T1000 (cell line): ENCODE measurements around the gene YWHAG.
"Not testable (repeated sequence)": the region's sequence is repeated elsewhere in the genome, so short reads cannot be mapped to it uniquely, and the experiment has no call there.

ENCODE experiments used
- DNase-seq: peaks from one replicate; lab custom pipeline; 2025; ENCODE audit warnings: mixed read lengths; lab: John Stamatoyannopoulos, UW

YWHAG gene

GRCh38 chr7:76358481-76359110 lies at the start of gene YWHAG:
Gene YWHAG, minus strand, starts transcription at chr7:76358991. Its CDS starts 183 bp downstream, at chr7:76358808.
- DNase-seq: peak; percentile 94

GRCh38 chr7:76408121-76408560 lies 49.4 kb upstream of the YWHAG start:
- DNase-seq: no peak

DNA sequence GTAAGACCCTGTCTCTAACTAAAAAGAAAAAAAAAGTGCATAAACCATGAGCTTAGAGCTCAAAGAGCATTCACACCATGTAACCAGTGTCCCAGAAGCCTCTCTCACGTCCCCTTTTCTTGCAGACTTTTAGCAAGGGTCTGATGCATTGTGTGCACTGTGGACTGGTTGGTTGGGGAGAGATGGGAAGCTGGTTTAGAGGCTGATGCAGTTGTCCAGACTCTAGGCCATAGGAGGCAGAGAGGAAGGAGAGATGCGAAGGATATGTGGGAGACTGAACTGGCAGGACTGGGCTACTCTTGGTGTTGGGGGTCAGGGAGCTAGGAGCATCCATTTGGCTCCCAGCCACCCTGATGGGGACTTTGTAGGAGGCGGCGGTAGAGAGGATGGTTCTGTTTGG lies 48.9 kb upstream of the YWHAG start:
- DNase-seq: no peak

DNA sequence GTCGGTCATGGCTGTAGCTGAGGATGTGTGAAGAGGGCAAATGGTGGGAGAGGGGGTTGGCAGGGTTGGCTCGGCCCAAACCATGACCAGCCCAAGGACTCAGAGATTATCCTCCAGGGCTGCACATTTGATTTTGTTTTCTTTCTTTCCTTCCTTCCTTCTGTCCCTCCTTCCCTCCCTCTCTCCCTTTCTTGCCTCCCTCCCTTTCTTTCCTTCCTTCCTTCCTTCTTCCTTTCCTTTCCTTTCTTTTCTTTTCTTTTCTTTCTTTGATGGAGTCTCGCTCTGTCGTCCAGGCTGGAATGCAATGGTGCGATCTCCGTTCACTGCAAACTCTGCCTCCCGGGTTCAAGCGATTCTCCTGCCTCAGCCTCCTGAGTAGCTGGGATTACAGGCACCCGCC lies 46.9 kb upstream of the YWHAG start:
- DNase-seq: no peak

DNA sequence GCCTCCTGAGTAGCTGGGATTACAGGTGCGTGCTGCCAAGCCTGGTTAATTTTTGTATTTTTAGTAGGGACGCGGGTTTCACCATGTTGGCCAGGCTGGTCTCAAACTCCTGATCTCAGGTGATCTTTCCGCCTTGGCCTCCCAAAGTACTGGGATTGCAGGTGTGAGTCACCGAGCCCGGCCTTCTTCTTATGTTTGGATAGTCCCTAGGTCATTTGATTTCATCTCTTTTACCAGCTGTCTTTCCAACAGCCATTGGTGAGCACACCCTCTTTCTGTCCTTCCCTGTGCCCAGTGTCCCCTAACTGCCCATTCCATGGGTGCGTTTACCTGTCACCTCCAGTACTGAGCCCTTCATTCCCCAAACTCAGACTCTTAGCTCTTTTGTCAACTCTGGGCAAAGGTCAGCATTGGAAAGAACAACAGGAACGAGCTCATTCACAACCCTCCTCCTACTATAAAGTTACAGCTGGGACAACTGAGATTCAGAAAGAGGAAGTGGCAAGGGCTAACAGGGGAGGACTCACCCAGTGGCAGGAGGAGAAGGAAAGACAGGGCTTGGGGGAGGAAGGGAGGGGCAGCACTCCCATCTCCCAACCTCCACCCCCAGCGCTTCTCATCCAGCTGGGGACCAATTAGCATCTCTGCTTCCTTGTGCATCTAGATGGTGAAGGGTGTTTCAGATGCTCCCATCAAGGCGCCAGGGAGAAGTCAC lies 45.1 kb upstream of the YWHAG start:
- no peak for DNase-seq

- DNase-seq: not testable (repeated sequence)
Observed at GRCh38 chr7:76403097-76403496, 44.3 kb upstream of the YWHAG start.

GRCh38 chr7:76400248-76400647 lies 41.5 kb upstream of the YWHAG start:
- DNase-seq: no peak

DNA sequence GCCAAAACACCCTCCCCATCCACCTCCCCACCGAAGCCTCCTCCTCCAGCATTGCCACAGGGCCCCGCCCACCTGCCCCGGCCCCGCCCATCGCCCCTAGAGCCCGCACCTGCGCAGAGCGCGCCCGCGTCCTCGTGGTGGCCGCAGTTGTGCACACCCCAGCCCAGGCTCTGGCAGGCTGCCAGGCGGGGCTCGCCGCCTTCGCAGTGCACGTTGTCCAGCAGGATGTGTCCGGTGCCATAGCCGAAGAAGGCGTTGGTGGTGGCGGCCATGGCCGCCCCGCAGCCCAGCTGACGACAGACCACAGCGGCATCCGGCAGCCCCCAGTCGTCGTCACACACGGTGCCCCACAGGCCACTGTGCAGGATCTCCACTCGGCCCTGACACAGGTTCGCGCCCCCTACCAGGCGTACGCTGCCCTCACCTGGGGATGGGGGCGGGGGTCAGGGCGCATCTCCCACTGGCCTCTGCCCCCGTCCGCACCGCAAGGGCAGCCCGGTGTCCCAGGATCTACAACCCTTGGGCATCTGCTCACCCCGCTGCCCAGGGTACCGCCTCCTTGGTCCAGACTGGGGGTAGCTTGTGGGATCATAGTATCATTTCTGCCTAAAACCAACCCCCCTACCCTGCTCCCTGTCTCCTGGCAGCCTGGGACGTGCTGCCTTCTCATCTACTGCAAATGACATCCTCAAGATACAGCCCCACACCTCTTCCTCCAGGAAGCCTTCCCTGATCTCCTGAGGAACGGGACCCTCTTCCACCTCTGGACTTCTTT lies 38.8 kb upstream of the YWHAG start:
- DNase-seq: peak; percentile 28

DNA sequence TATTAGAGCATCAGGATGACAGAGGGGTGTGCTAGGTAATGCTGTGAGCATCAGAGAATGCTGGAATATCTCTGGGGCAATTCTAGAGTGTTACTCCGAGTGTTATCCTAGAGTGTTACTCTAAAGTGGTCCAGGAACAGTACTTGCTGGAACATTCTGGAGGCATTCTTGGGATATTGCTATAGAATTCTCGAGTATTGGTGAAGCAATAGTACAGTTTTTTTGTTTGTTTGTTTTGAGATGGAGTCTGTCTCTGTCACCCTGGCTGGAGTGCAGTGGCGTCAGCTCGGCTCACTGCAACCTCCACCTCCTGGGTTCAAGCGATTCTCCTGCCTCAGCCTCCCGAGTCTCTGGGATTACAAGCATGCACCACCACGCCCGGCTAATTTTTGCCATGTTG lies 38.1 kb upstream of the YWHAG start:
- DNase-seq: no peak

DNA sequence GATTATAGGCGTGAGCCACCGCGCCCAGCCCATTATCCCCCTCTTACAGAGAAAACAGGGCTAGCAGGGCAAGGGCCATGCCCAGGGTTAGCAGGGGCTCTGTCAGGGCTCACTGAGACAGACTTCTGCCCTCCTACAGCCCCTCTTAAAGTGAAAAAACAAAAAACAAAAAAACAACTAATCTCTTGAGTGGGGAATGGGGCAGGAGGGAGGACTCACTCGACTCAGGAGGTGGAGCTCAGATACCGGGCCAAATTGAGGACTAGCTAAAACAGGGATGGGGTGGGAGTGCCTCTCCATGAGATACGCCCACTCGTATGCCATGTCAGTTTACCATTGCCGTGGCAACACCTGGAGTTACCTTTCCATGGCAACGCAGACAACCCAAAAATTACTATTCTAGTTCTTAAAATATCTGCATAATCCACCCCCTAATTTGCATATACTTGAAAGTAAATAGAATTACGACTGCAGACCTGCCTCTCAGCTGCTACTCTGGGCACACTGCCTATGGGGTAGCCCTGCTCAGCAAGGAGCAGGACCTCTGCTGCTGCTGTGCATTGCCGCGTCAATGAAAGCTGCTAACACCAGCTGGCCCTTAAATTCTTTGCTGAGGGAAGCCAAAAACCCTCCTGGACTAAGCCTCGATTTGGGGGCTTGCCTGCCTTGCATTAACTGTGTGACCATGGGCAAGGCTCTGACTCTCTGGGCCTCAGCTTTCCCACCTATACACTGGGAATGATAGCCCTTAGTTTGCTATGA lies 37.4 kb upstream of the YWHAG start:
- DNase-seq: no peak

GRCh38 chr7:76395605-76395964 lies 36.8 kb upstream of the YWHAG start:
- not testable (repeated sequence) for DNase-seq

DNA sequence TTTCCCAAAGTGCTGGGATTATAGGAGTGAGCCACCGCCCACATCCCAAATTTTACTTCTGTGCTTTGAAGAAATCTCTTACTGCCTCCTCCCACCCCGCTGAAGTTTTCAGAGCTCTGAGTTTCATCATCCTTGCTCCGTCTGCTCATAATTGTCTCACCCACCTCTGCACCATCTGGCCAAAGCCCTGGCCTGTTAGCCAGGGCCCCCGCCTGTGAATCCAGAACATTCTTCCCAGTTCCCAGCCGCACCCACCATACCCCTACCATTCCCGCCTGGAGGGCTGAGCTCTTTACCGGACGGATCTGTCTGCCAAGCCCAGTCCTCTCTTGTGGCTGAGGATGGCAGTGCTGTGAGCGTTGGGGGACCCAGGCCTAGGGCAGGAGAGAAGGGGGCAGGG lies 36.2 kb upstream of the YWHAG start:
- no peak for DNase-seq

DNA sequence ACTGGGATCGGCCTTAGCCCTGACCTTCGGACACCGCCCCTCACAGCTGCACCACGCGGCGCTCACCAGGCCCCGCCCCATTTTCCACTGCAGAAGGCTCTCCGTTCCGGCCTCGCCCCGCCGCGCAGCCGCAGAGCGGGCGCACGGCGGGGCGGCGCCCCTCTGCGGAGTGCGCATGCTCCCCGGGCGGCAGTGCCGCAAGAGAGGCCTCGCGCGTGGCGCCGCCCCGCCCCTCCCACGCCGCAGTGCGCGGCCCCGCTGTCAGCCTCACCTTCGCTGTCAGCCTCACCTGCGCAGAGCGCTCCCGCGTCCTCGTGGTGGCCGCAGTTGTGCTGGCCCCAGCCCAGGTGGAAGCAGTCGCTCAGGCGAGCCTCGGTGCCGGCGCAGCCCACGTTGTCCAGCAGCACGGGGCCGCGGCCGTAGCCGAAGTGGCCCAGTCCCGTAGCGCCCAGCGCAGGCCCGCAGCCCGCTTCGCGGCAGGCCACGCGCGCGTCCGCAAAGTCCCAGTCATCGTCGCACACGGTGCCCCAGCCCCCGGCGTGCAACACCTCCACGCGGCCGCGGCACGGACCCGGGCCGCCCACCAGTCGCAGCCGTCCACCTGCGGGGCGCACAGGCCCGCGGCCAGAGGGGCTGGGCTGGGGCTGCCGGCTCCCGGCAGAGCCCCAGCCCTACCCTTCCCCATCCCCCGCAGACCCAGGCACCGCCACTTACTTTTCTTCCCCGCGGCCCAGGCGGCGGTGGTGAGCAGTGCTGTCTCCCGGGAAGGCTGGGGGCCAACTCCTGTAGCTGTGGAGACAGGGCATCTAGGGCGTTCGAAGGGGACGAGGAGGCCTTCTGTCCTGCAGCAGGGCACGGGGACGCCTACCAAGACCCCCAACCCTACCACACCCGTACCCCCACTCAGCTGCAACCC lies 34.6 kb upstream of the YWHAG start:
- DNase-seq: peak; percentile 70

GRCh38 chr7:76392531-76393115 lies 33.8 kb upstream of the YWHAG start:
- no peak for DNase-seq

DNA sequence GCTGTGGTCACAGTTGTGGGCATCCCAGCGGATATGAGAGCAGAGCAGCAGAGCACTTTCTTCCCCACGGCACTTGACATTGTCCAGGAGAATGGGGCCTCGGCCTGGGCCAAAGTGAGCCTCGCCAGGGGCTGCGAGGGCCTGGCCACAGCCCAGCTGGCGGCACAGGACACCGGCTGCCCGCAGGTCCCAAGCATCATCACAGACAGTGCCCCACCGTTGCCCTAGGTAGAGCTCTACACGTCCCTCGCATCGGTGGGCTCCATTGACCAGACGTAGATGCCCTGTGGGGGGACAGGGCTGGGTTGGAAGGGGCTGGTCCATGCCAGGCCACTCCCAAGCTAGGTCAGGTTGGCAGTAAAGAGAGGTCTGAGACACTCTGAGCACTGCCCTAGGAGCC lies 31.3 kb upstream of the YWHAG start:
- DNase-seq: no peak

DNA sequence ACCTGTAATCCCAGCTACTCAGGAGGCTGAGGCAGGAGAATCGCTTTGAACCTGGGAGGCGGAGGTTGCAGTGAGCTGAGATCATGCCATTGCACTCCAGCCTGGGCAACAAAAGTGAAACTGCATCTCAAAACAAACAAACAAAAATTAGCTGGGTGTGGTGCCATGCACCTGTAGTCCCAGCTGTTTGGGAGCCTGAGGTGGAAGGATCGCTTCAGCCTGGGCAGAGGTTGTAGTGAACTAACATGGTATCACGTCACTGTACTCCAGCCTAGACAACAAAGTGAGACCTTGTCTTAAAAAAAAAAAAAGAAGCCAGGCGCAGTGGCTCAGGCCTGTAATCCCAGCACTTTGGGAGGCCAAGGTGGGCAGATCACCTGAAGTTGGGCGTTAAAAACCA lies 29.0 kb upstream of the YWHAG start:
- DNase-seq: not testable (repeated sequence)

DNA sequence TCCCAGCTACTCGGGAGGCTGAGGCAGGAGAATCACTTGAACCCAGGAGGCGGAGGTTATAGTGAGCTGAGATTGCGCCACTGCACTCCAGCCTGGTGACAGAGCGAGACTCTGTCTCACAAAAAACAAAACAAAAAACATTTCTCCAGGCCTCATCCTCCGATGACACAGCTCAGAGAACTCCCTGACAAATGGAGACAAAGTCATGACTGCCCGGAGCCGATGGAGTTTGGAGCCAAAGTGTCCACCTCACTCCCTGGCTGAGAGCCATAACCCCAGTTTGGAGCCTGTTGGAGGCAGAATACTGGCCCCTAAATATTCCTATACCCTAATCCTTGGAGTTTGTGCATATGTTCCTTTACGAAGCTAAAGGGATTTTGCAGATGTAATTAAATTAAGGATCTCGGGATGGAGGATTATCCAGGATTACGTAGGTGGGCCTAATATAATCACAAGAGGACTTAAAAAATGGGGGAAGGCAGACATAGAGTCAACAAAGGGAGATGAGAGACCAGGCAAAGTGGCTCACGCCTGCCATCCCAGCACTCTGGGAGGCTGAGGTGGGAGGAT lies 28.0 kb upstream of the YWHAG start:
- no peak for DNase-seq

- DNase-seq: no peak
Observed at GRCh38 chr7:76383089-76383944, 24.5 kb upstream of the YWHAG start.

- DNase-seq: no peak
Observed at GRCh38 chr7:76381814-76382213, 23.0 kb upstream of the YWHAG start.

GRCh38 chr7:76380623-76380966 lies 21.8 kb upstream of the YWHAG start:
- no peak for DNase-seq
